Mucosa of rectum (tissue), 2 donors: ENCODE results near the gene PACS1.
A peak's percentile ranks its signal among the peaks of the same experiment; 100 is the strongest.
"Not testable (repeated sequence)": the region's sequence is repeated elsewhere in the genome, so short reads cannot be mapped to it uniquely, and the experiment has no call there.

Experiments used
- H3K27ac ChIP-seq, 2 donors: one replicate each; pipeline ENCODE4 v1.7.0; 2013; ENCODE audit warnings: inconsistent platforms in 2 of 2, low read depth in 2 of 2, low read length in 2 of 2
- H3K27me3 ChIP-seq, 2 donors: one replicate each; pipeline ENCODE4 v1.7.0; 2013; ENCODE audit warnings: low read length in 2 of 2; ENCODE audit not compliant: control insufficient read depth in 2 of 2, insufficient read depth in 2 of 2
- H3K36me3 ChIP-seq, 2 donors: one replicate each; pipeline ENCODE4 v1.7.0; 2013; ENCODE audit warnings: low read length in 2 of 2; ENCODE audit not compliant: control insufficient read depth in 2 of 2, insufficient read depth in 2 of 2
- H3K4me1 ChIP-seq, 2 donors: one replicate each; pipeline ENCODE4 v1.7.0; 2013; ENCODE audit warnings: low read length in 2 of 2, mild to moderate bottlenecking in 1 of 2; ENCODE audit not compliant: control insufficient read depth in 2 of 2, insufficient read depth in 2 of 2
- H3K4me3 ChIP-seq, 2 donors: one replicate each; pipeline ENCODE4 v1.7.0; 2013; ENCODE audit warnings: low read length in 2 of 2
- H3K9ac ChIP-seq, 2 donors: one replicate each; pipeline ENCODE4 v1.7.0; 2013; ENCODE audit warnings: low read length in 2 of 2, low read depth in 1 of 2, mild to moderate bottlenecking in 1 of 2
- H3K9me3 ChIP-seq, 2 donors: one replicate each; pipeline ENCODE4 v1.7.0; 2013; ENCODE audit warnings: low read length in 2 of 2; ENCODE audit not compliant: control insufficient read depth in 2 of 2
- donor health status: healthy.
- donor health status: Normal muscosa, but diverticular disease.

Gene PACS1

DNA sequence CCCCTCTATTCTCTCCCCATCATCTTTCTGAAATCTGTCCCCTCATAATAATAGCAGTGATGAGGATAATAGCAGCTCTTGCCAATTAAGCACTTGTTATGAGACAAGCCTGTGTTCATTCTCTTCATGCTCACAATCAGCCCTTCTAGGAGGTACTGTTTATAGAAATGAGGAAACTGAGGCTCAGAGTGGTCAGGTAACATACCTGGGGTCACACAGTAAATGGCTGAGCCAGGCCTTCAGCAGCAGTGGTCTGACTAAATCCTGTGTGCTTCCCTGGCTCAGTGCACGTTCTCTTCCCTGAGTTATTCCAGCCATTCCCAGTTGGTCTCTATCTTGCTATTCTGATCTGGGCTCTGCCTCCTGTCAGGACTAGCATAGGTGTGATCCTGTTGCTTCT lies 204.1 kb downstream of the PACS1 start:
- peaks cover 41 to 48% of the 10 kb centered on the region in 2 donors for H3K36me3 ChIP-seq
- peaks cover 8 to 12% of the 10 kb centered on the region in 2 donors for H3K4me1 ChIP-seq
- no peaks in the 10 kb centered on the region for H3K9me3 ChIP-seq
- H3K27ac ChIP-seq, result no peak overlapping the region
- H3K27me3 ChIP-seq, result no peaks in the 10 kb centered on the region
- H3K4me3 ChIP-seq, result no peak overlapping the region
- no peak overlapping the region for H3K9ac ChIP-seq

GRCh38 chr11:66275396-66275795 lies 205.3 kb downstream of the PACS1 start:
- H3K27ac ChIP-seq, result no peak overlapping the region
- H3K36me3 ChIP-seq, result peaks cover 41 to 48% of the 10 kb centered on the region in 2 donors
- peaks cover 0 to 4% of the 10 kb centered on the region in 2 donors for H3K4me1 ChIP-seq
- no peaks in the 10 kb centered on the region for H3K27me3 ChIP-seq
- H3K9ac ChIP-seq, result no peak overlapping the region
- no peaks in the 10 kb centered on the region for H3K9me3 ChIP-seq
- H3K4me3 ChIP-seq, result no peak overlapping the region

GRCh38 chr11:66275984-66276612 lies 206.0 kb downstream of the PACS1 start:
- Histone ChIP-seq H3K27ac (no peak overlapping the region), H3K9me3 (no peaks in the 10 kb centered on the region), H3K9ac (no peak overlapping the region), H3K4me1 (peaks cover 0 to 4% of the 10 kb centered on the region in 2 donors), H3K27me3 (no peaks in the 10 kb centered on the region), H3K4me3 (no peak overlapping the region), H3K36me3 (peaks cover 41 to 48% of the 10 kb centered on the region in 2 donors)

- H3K9ac ChIP-seq, H3K9me3 ChIP-seq, H3K27ac ChIP-seq, H3K4me1 ChIP-seq, H3K27me3 ChIP-seq, H3K4me3 ChIP-seq: not testable (repeated sequence)
- H3K36me3 ChIP-seq, result peaks cover 38 to 48% of the 10 kb centered on the region in 2 donors
These were observed 206.5 kb downstream of the PACS1 start for GRCh38 chr11:66276619-66277018.

- not testable (repeated sequence) for H3K9me3 ChIP-seq, H3K4me3 ChIP-seq, H3K9ac ChIP-seq, H3K4me1 ChIP-seq, H3K27me3 ChIP-seq, H3K27ac ChIP-seq
- peaks cover 34 to 44% of the 10 kb centered on the region in 2 donors for H3K36me3 ChIP-seq
These were observed 207.0 kb downstream of the PACS1 start for GRCh38 chr11:66277064-66277463.

DNA sequence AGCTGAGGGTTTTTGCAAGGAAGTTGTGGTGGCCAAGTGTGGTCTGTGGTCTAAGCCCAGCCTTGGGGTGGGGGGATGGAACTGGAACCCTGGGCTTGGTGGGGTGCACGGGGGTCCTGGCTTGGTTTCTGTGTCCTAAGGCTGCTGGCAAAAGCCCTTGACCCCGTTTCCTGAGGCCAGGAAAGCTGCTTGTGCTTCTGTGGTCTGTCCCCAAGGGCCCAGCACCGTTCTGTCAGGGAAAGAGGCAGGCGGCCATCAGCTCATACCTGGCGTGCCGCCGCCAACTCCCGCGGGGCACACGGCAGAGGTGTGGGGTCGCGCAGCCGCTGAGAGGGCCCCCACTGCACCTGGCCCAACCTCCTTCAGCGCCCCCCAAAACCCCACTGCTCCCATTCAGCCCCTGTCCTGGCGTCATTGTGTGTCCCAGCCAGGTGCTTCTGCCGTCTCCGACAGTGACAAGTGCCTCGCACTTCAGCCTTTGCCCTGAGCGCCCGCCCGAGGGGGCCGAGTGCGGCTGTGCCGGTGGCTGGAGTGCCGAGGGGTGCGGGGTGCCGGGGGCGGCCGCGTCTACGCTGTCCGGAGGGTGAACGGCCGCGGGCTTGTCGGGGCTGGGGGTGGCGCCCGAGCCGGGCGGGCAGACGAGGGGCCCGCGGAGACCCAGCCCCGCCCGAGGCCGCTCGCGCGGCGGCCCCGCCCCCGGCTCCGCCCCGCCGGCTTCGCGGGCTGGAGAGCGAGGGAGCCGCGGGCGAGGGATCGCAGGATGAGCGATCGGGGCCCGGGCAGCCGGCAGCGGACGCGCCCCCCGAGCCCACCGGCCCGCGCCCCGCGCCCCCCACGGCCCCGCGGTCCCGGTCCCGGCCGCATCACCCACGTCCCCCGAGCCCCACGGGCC lies 207.6 kb downstream of the PACS1 start, which contains the start of gene CNIH2:
CNIH2 (plus strand) TSS at position 705 of the 892 bp plus-strand sequence. CDS start 282 bp downstream, outside the sequence.
- peak within 1 kb of the TSS in 1 of 2 donors; percentile 12 for H3K9ac ChIP-seq
- H3K27me3 ChIP-seq, result no peaks in the 10 kb centered on the region
- peak within 1 kb of the TSS in 1 of 2 donors; percentile 9 for H3K27ac ChIP-seq

GRCh38 chr11:66278363-66279091 lies 208.5 kb downstream of the PACS1 start:
- Histone ChIP-seq H3K4me3 (no peak overlapping the region), H3K36me3 (peaks cover 19 to 29% of the 10 kb centered on the region in 2 donors), H3K9me3 (no peaks in the 10 kb centered on the region), H3K9ac (no peak overlapping the region), H3K27me3 (no peaks in the 10 kb centered on the region), H3K27ac (no peak overlapping the region), H3K4me1 (peaks cover 8% of the 10 kb centered on the region in 2 donors)

More for the DNA sequence above, 207.6 kb downstream of the PACS1 start, which contains the start of gene CNIH2:
- H3K4me3 ChIP-seq, result peak within 1 kb of the TSS in 1 of 2 donors; percentile 30
- peaks cover 27 to 37% of the 10 kb centered on the region in 2 donors for H3K36me3 ChIP-seq
- H3K4me1 ChIP-seq, result peaks cover 5 to 7% of the 10 kb centered on the region in 2 donors
- H3K9me3 ChIP-seq, result no peaks in the 10 kb centered on the region

DNA sequence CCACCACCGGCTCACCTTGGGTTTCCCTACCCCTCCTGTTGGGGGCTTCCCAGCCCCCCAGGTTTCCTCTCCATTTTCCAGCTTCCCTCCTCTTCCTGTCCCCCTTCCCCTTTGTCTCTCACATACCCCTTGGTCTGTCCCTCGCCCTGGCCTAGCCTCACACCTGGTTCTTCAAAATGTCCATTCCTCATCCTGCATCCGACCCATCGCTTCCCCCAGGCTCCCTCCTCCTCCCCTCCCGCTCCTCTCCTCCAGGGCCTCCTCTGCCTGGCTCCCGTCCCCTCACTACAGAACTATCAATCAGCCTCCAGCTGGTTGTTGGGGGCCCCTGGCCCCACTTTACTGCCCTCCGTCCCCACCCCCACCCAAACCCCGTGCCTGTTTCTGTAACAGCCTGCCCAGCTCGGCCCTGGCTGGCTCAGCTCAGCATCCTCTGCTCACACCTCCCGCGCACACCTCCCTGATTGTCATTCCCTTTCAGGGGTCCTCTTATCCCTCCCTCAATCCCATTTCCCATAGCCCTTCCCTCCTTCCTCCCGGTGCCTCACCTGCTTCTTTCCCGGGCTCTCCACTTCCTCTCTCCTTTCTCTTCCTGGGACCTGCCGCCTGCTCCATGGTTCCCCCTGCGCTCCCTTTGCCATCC lies 209.1 kb downstream of the PACS1 start:
- H3K36me3 ChIP-seq, result peaks cover 13 to 22% of the 10 kb centered on the region in 2 donors
- H3K4me3 ChIP-seq, result no peak overlapping the region
- peaks cover 8% of the 10 kb centered on the region in 2 donors for H3K4me1 ChIP-seq
- no peaks in the 10 kb centered on the region for H3K9me3 ChIP-seq
- H3K27me3 ChIP-seq, result no peaks in the 10 kb centered on the region
- no peak overlapping the region for H3K27ac ChIP-seq
- H3K9ac ChIP-seq, result no peak overlapping the region

- H3K9ac ChIP-seq, result no peak overlapping the region
- peaks cover 8% of the 10 kb centered on the region in 2 donors for H3K4me1 ChIP-seq
- H3K36me3 ChIP-seq, result peaks cover 6 to 18% of the 10 kb centered on the region in 2 donors
- H3K4me3 ChIP-seq, result no peak overlapping the region
- H3K27ac ChIP-seq, result no peak overlapping the region
- H3K9me3 ChIP-seq, result no peaks in the 10 kb centered on the region
- no peaks in the 10 kb centered on the region for H3K27me3 ChIP-seq
These were observed 210.4 kb downstream of the PACS1 start for GRCh38 chr11:66280428-66280827.
